GM19240 (cell line): ENCODE data around the gene C22orf42.
"Not testable (repeated sequence)": the region's sequence is repeated elsewhere in the genome, so short reads cannot be mapped to it uniquely, and the experiment has no call there.

ENCODE experiments used
- DNase-seq: peaks from one replicate; pipeline ENCODE4 v3.0.0; 2011; ENCODE audit warnings: low spot score; ENCODE audit not compliant: insufficient read length

The C22orf42 gene

GRCh38 chr22:32135958-32136357, 23.1 kb downstream of the C22orf42 start:
- not testable (repeated sequence) for DNase-seq

GRCh38 chr22:32134796-32135195, 24.3 kb downstream of the C22orf42 start:
- DNase-seq = not testable (repeated sequence)

- no peak for DNase-seq
These were observed 26.3 kb downstream of the C22orf42 start for GRCh38 chr22:32132783-32133182.

GRCh38 chr22:32132126-32132525, 27.0 kb downstream of the C22orf42 start:
- DNase-seq = no peak

GRCh38 chr22:32130464-32130863, 28.6 kb downstream of the C22orf42 start:
- DNase-seq = no peak

- DNase-seq = no peak
These were observed 31.2 kb downstream of the C22orf42 start for GRCh38 chr22:32127904-32128303.

- DNase-seq = no peak
These were observed 35.4 kb downstream of the C22orf42 start for GRCh38 chr22:32123657-32124056.

GRCh38 chr22:32122899-32123298, 36.2 kb downstream of the C22orf42 start:
- DNase-seq = no peak

GRCh38 chr22:32120603-32121002, 38.5 kb downstream of the C22orf42 start:
- no peak for DNase-seq

GRCh38 chr22:32119568-32120235, 39.4 kb downstream of the C22orf42 start:
- no peak for DNase-seq

GRCh38 chr22:32112380-32112779, 46.7 kb downstream of the C22orf42 start:
- no peak for DNase-seq

GRCh38 chr22:32106930-32107329, 52.2 kb downstream of the C22orf42 start:
- DNase-seq = no peak

- DNase-seq = no peak
These were observed 55.3 kb downstream of the C22orf42 start for GRCh38 chr22:32103658-32104315.

GRCh38 chr22:32100711-32101110, 58.4 kb downstream of the C22orf42 start:
- no peak for DNase-seq
